H1 (cell line): ENCODE data around the gene HFE. TPM values are rescaled to one million over a fixed set of nuclear protein-coding genes. Genes with fewer than 3 reads are reported as not detected.

Experiments
- CTCF ChIA-PET: fragments of 300-600 bp; sonication (Branson Sonifier 250); formaldehyde crosslinking; loops from one replicate; lab custom pipeline; 2021; ENCODE audit not compliant: partially characterized antibody; lab: Charles Lee
- POLR2A ChIA-PET: fragments of 300-600 bp; sonication (Branson Sonifier 250); formaldehyde crosslinking; loops from one replicate; lab custom pipeline; 2021; ENCODE audit warnings: inconsistent platforms; ENCODE audit not compliant: partially characterized antibody; lab: Charles Lee
- DNase-seq, 2 experiments: peaks; one replicate each; pipeline versions ENCODE4 v3.0.0 to v3.0.0-alpha.2; 2010 to 2022; ENCODE audit warnings: low spot score in 2 of 2, low read depth in 1 of 2, mixed read lengths in 1 of 2
- FAIRE-seq: peaks from 2 replicates; lab custom pipeline; 2011; peaks lifted over from hg19 to GRCh38; lab: Jason Lieb, UNC
- H2AFZ ChIP-seq: 2 replicates; pipeline ENCODE4 v1.8.1; 2012; ENCODE audit warnings: low read length, inconsistent platforms
- H2AK5ac ChIP-seq: 2 replicates; pipeline ENCODE4 v1.6.1; 2013; ENCODE audit warnings: low read depth, low read length
- H2BK120ac ChIP-seq: replicated peaks from 2 replicates; pipeline ENCODE3; 2013; ENCODE audit warnings: low read depth, low read length, inconsistent platforms
- H2BK12ac ChIP-seq: 2 replicates; pipeline ENCODE4 v1.6.1; 2013; ENCODE audit warnings: low read depth, low read length
- H2BK15ac ChIP-seq: 2 replicates; pipeline ENCODE4 v1.6.1; 2013; ENCODE audit warnings: low read length
- H2BK20ac ChIP-seq: 2 replicates; pipeline ENCODE4 v1.6.1; 2013; ENCODE audit warnings: low read length
- H2BK5ac ChIP-seq: 2 replicates; pipeline ENCODE4 v1.6.1; 2013; ENCODE audit warnings: low read depth, low read length
- H3K14ac ChIP-seq: 2 replicates; pipeline ENCODE4 v1.6.1; 2013; ENCODE audit warnings: inconsistent platforms; ENCODE audit not compliant: insufficient read length
- H3K18ac ChIP-seq: 2 replicates; pipeline ENCODE4 v1.6.1; 2013; ENCODE audit warnings: low read length; ENCODE audit errors: extremely low read depth
- H3K23ac ChIP-seq: 2 replicates; pipeline ENCODE4 v1.6.1; 2013; ENCODE audit warnings: inconsistent platforms; ENCODE audit not compliant: insufficient read length
- H3K23me2 ChIP-seq: 2 replicates; pipeline ENCODE4 v1.6.1; 2013; ENCODE audit warnings: low read depth, low read length
- H3K27ac ChIP-seq: 2 replicates; pipeline ENCODE4 v1.6.1; 2011; ENCODE audit warnings: low read depth, low read length, inconsistent platforms
- H3K27me3 ChIP-seq, 4 experiments: replicated peaks in 1 of 4; 1 replicate in 1 of 4; 2 replicates in 3 of 4; pipeline versions ENCODE4 v1.6.1 to v1.8.1; 2011 to 2013; ENCODE audit warnings: low read length in 3 of 4, mild to moderate bottlenecking in 3 of 4, inconsistent platforms in 2 of 4, mixed read lengths in 2 of 4, moderate library complexity in 1 of 4; ENCODE audit not compliant: control insufficient read depth in 3 of 4, insufficient read depth in 3 of 4; ENCODE audit errors: extremely low read depth in 1 of 4
- H3K36me3 ChIP-seq, 4 experiments: 2 replicates each; pipeline versions ENCODE4 v1.6.1 to v1.8.1; 2011 to 2013; ENCODE audit warnings: mild to moderate bottlenecking in 4 of 4, low read length in 3 of 4, moderate library complexity in 2 of 4, control low read depth in 1 of 4, inconsistent platforms in 1 of 4; ENCODE audit not compliant: insufficient read depth in 4 of 4, control insufficient read depth in 2 of 4
- H3K4ac ChIP-seq: replicated peaks from 2 replicates; pipeline ENCODE3; 2013; ENCODE audit warnings: low read length, low read depth, mixed read lengths, inconsistent platforms; ENCODE audit not compliant: insufficient read length
- H3K4me1 ChIP-seq, 4 experiments: replicated peaks in 1 of 4; 1 replicate in 1 of 4; 2 replicates in 3 of 4; pipeline versions ENCODE4 v1.6.1 to v1.8.1; 2011 to 2013; ENCODE audit warnings: low read length in 3 of 4, inconsistent platforms in 2 of 4, mixed read lengths in 1 of 4; ENCODE audit not compliant: insufficient read depth in 4 of 4, control insufficient read depth in 3 of 4
- H3K4me2 ChIP-seq, 2 experiments: 2 replicates each; pipeline versions ENCODE4 v1.6.1 to v1.8.1; 2011 to 2013; ENCODE audit warnings: low read depth in 2 of 2, low read length in 2 of 2, control low read depth in 1 of 2, inconsistent platforms in 1 of 2, mild to moderate bottlenecking in 1 of 2; ENCODE audit not compliant: insufficient read depth in 1 of 2
- H3K4me3 ChIP-seq, 4 experiments: fragments of 200-600, 300-600 bp in 1 of 4; sonication (generic), shearing (Covaris generic), sonication (Bioruptor Twin) in 1 of 4; 2 replicates each; pipeline versions ENCODE4 v1.5.1 to v1.8.1; 2011 to 2016; ENCODE audit warnings: low read length in 4 of 4, low read depth in 3 of 4, control low read depth in 2 of 4, inconsistent platforms in 2 of 4, mild to moderate bottlenecking in 2 of 4, mixed read lengths in 1 of 4, moderate library complexity in 1 of 4; ENCODE audit not compliant: insufficient read depth in 2 of 4; ENCODE audit errors: extremely low read depth in 1 of 4
- H3K56ac ChIP-seq: replicated peaks from 2 replicates; pipeline ENCODE3; 2013; ENCODE audit warnings: low read depth, mild to moderate bottlenecking, mixed read lengths, low read length, inconsistent platforms; ENCODE audit not compliant: insufficient read length
- H3K79me1 ChIP-seq: 2 replicates; pipeline ENCODE4 v1.6.1; 2013; ENCODE audit warnings: low read depth, low read length, control low read depth
- H3K79me2 ChIP-seq, 2 experiments: 2 replicates each; pipeline versions ENCODE4 v1.6.1 to v1.8.1; 2012 to 2013; ENCODE audit warnings: low read length in 2 of 2, mild to moderate bottlenecking in 2 of 2, inconsistent platforms in 1 of 2; ENCODE audit not compliant: insufficient read depth in 2 of 2, control insufficient read depth in 1 of 2
- H3K9ac ChIP-seq, 4 experiments: replicated peaks in 1 of 4; 1 replicate in 1 of 4; 2 replicates in 3 of 4; pipeline versions ENCODE4 v1.6.1 to v1.8.1; 2011 to 2013; ENCODE audit warnings: low read depth in 3 of 4, low read length in 3 of 4, control low read depth in 2 of 4, mild to moderate bottlenecking in 2 of 4, moderate library complexity in 2 of 4, inconsistent platforms in 1 of 4; ENCODE audit errors: extremely low read depth in 1 of 4
- H3K9me3 ChIP-seq, 2 experiments: 2 replicates each; pipeline versions ENCODE4 v1.6.1 to v1.8.1; 2012 to 2013; ENCODE audit warnings: mild to moderate bottlenecking in 2 of 2, moderate library complexity in 2 of 2, control low read depth in 1 of 2, inconsistent platforms in 1 of 2, low read depth in 1 of 2, low read length in 1 of 2, mixed read lengths in 1 of 2; ENCODE audit not compliant: insufficient read depth in 2 of 2
- H4K20me1 ChIP-seq, 2 experiments: replicated peaks in 1 of 2; 2 replicates each; pipeline versions ENCODE3 to v1.8.1; 2011 to 2013; ENCODE audit warnings: inconsistent platforms in 2 of 2, low read length in 2 of 2, mild to moderate bottlenecking in 1 of 2; ENCODE audit not compliant: insufficient read depth in 2 of 2, control insufficient read depth in 1 of 2
- H4K5ac ChIP-seq: 2 replicates; pipeline ENCODE4 v1.6.1; 2013; ENCODE audit warnings: low read length, low read depth, mixed read lengths, inconsistent platforms; ENCODE audit not compliant: insufficient read length
- H4K8ac ChIP-seq: 2 replicates; pipeline ENCODE4 v1.8.0; 2013; ENCODE audit warnings: mild to moderate bottlenecking, moderate library complexity, low read length, inconsistent platforms; ENCODE audit not compliant: insufficient read depth; ENCODE audit errors: extremely low read depth
- H4K91ac ChIP-seq: replicated peaks from 2 replicates; pipeline ENCODE3; 2013; ENCODE audit warnings: low read length, mixed read lengths, inconsistent platforms; ENCODE audit not compliant: insufficient read length
- CHD2 ChIP-seq: IDR thresholded peaks from 2 replicates; pipeline ENCODE4 v1.6.1; 2012; ENCODE audit warnings: low read length, improper control_type of control experiment
- FOSL1 ChIP-seq: IDR thresholded peaks from 2 replicates; pipeline ENCODE4 v1.6.1; 2011; ENCODE audit warnings: mild to moderate bottlenecking, low read depth, low read length, moderate library complexity; ENCODE audit not compliant: insufficient read depth
- JUND ChIP-seq: IDR thresholded peaks from 2 replicates; pipeline ENCODE4 v1.6.1; 2011; ENCODE audit warnings: mild to moderate bottlenecking, improper control_type of control experiment, low read length
- RAD21 ChIP-seq, 2 experiments: IDR thresholded peaks in 1 of 2; conservative IDR thresholded peaks in 1 of 2; 2 replicates each; pipeline ENCODE4 v1.6.1; 2011; ENCODE audit warnings: low read depth in 2 of 2, low read length in 2 of 2, improper control_type of control experiment in 1 of 2, inconsistent platforms in 1 of 2, mild to moderate bottlenecking in 1 of 2, moderate library complexity in 1 of 2
- RNF2 ChIP-seq: fragments of 200-900, 300-1000 bp; sonication (generic); IDR thresholded peaks from 2 replicates; pipeline ENCODE4 v1.7.1; 2016; ENCODE audit warnings: borderline replicate concordance, low read depth, mild to moderate bottlenecking, antibody characterized with exemption, low read length; ENCODE audit not compliant: poor library complexity, severe bottlenecking; ENCODE audit errors: missing control alignments
- SP4 ChIP-seq: IDR thresholded peaks from 2 replicates; pipeline ENCODE4 v1.6.1; 2012; ENCODE audit warnings: low read length, inconsistent platforms
- SRF ChIP-seq: IDR thresholded peaks from 2 replicates; pipeline ENCODE4 v1.6.1; 2011; ENCODE audit warnings: mild to moderate bottlenecking, low read depth, low read length, moderate library complexity
- TBP ChIP-seq: IDR thresholded peaks from 2 replicates; pipeline ENCODE4 v1.6.1; 2011; ENCODE audit warnings: low read depth, low read length, improper control_type of control experiment
- WGBS, 2 experiments: shearing (Covaris generic) in 1 of 2; methylation state at CpG; one replicate each; pipeline versions ENCODE4 v1.1.6 to v1.1.7; 2013 to 2015; ENCODE audit warnings: low lambda C conversion rate in 2 of 2, mixed read lengths in 2 of 2, inconsistent platforms in 1 of 2, low coverage in 1 of 2, missing lambda C conversion rate in 1 of 2; ENCODE audit not compliant: insufficient replicate concordance in 2 of 2, insufficient coverage in 1 of 2, insufficient read length in 1 of 2; ENCODE audit errors: extremely low coverage in 1 of 2, missing lambda C conversion rate in 1 of 2; 5-methylcytosine and 5-hydroxymethylcytosine counted together
- polyA plus RNA-seq, 7 experiments: library from polyadenylated mRNA; depleted of rRNA in 3 of 7; stranded (reverse) in 5 of 7; unstranded in 2 of 7; fragments of >200 nt in 5 of 7; fragments of 200-250 nt in 2 of 7; gene quantifications; 1 replicate in 5 of 7; 2 replicates in 1 of 7; 4 replicates in 1 of 7; pipeline versions ENCODE4 v1.2.1 to v1.2.3, GENCODE V29; 2011 to 2013; ENCODE audit warnings: missing spikeins in 2 of 7, mixed read lengths in 2 of 7
- total RNA-seq: library from RNA; stranded (reverse); fragmentation: NEBNext Ultra II Directional; extraction: Animal tissue kit (Norgen Biotek cat#: 25700); gene quantifications from 2 replicates; pipeline ENCODE4 v1.2.1, GENCODE V29; 2021

Gene HFE
- total and polyA plus RNA-seq, 2 of the 8 experiments (the other 6 are each of a cell fraction or from before 2014, with no cell fraction given) = 1.6 to 2.0 TPM

DNA sequence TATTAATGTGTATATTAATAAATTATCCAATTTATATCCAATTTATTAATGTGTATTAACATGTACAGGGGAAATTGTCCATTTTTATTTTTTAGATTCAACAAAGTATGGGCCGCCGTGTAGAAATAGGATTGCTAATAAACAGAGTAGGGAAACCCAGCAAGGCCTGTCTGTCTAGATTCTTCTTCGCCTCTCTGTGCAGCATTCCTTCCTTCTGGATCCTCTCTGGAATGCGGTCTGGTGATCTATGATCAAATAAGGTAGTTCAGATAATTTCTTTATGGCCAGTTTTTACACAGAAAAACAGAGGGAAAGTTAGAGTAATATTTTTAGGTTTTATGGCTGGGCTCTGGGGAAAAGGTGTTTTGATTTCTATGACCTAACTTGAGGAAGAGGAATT is 19.9 kb upstream of the HFE start:
- H2BK5ac ChIP-seq = no peak overlapping the region
- no peaks in the 10 kb centered on the region for H3K9me3 ChIP-seq
- 0 out of 2 replicates have a peak overlapping the region, but pooled peaks have one; percentile 28 for H2AFZ ChIP-seq
- H2AK5ac ChIP-seq = no peak overlapping the region
- H3K23me2 ChIP-seq = no peaks in the 10 kb centered on the region
- no peak overlapping the region for H4K91ac ChIP-seq
- no peak overlapping the region for H3K23ac ChIP-seq
- no peaks in the 10 kb centered on the region for H3K79me2 ChIP-seq
- H3K4me3 ChIP-seq = no peak overlapping the region
- no peaks in the 10 kb centered on the region for H4K20me1 ChIP-seq
- ChIA-PET CTCF (interaction anchor here (0.6 to 18.5 kb wide), 3 partner anchors 10 to 985 kb away, joined by 3 to 481 read pairs (median 3); partner anchors contain the start of gene HFE), POLR2A (interaction anchor here (0.8 to 43.5 kb wide), 4 partner anchors 12 to 42 kb away, joined by 3 to 1982 read pairs (median 11); partner anchors contain the start of gene HFE)
- H3K27ac ChIP-seq = no peak overlapping the region
- H3K18ac ChIP-seq = no peak overlapping the region
- no peak for FAIRE-seq
- no peak overlapping the region for H2BK120ac ChIP-seq
- H3K4ac ChIP-seq = no peak overlapping the region
- no peaks in the 10 kb centered on the region for H3K27me3 ChIP-seq
- H4K8ac ChIP-seq = no peak overlapping the region
- H3K14ac ChIP-seq = no peak overlapping the region
- no peak overlapping the region for H2BK15ac ChIP-seq
- H3K79me1 ChIP-seq = no peaks in the 10 kb centered on the region
- no peak overlapping the region for H4K5ac ChIP-seq
- no peaks in the 10 kb centered on the region; a peak in 1 of 7 replicates for H3K4me1 ChIP-seq
- no peak overlapping the region for H2BK20ac ChIP-seq
- no peak overlapping the region for H3K4me2 ChIP-seq
- no peaks in the 10 kb centered on the region for H3K36me3 ChIP-seq
- no peak overlapping the region for H3K9ac ChIP-seq
- WGBS, 2 experiments = 80% methylated on average over 4 of the region's 4 CpGs; no CpG with 5 or more reads in 1 of the 2 experiments
- H2BK12ac ChIP-seq = no peak overlapping the region
- DNase-seq = no peak
- H3K56ac ChIP-seq = no peak overlapping the region
- TF ChIP-seq CHD2 = no peak
- TF ChIP-seq FOSL1 = no peak
- no peak for TF ChIP-seq JUND
- no peak for TF ChIP-seq SP4
- TF ChIP-seq RNF2 = no peak
- TF ChIP-seq RAD21 (IDR thresholded peaks at IDR 0.05 in 1 of 2, conservative IDR thresholded peaks at IDR 0.05 in 1 of 2; ENCODE audit: low read depth in 2 of 2, low read length in 2 of 2) = no peak
- TF ChIP-seq TBP = no peak
- TF ChIP-seq SRF = no peak
